IMR-90 (cell line): Measurements from ENCODE around the gene RAD51B.

ENCODE experiments used
- CEBPB ChIP-seq: IDR thresholded peaks from 2 replicates; pipeline ENCODE4 v1.6.1; 2012; ENCODE audit warnings: low read depth, low read length, improper control_type of control experiment
- CTCF ChIP-seq: conservative IDR thresholded peaks from 2 replicates; pipeline ENCODE4 v1.5.1; 2012; ENCODE audit warnings: mild to moderate bottlenecking, low read depth, low read length, improper control_type of control experiment
- MAFK ChIP-seq: IDR thresholded peaks from 2 replicates; pipeline ENCODE4 v1.6.1; 2012; ENCODE audit warnings: low read depth, low read length, improper control_type of control experiment
- POLR2A ChIP-seq: IDR thresholded peaks from 2 replicates; pipeline ENCODE4 v1.6.1; 2012; ENCODE audit warnings: mild to moderate bottlenecking, low read depth, low read length
- RAD21 ChIP-seq: IDR thresholded peaks from 2 replicates; pipeline ENCODE4 v1.6.1; 2012; ENCODE audit warnings: low read length, improper control_type of control experiment
- RCOR1 ChIP-seq: IDR thresholded peaks from 2 replicates; pipeline ENCODE4 v1.6.1; 2012; ENCODE audit warnings: mild to moderate bottlenecking, low read length, improper control_type of control experiment; ENCODE audit not compliant: insufficient replicate concordance
- USF2 ChIP-seq: fragments of 150-350 bp; IDR thresholded peaks from 2 replicates; pipeline ENCODE4 v1.6.1; 2017; ENCODE audit warnings: mild to moderate bottlenecking, antibody characterized with exemption, low read length, low read depth

DNA sequence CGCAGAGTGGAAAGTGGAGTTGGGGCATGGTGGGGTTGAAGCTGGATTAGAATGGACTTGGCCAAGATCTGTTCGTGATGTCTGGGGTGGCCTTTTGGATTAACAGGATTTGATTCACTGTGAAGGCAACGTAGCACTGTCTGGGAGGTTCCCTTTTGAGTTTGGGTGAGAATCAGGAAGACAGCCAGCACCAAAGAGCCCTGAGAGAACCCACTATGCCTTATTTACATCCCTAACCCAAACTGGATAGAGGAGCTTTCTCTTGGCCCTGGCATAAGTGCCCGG is 703.7 kb downstream of the RAD51B start:
- TF ChIP-seq CTCF (no peak), CEBPB (no peak), POLR2A (no peak), RCOR1 (no peak), RAD21 (no peak), MAFK (no peak), USF2 (no peak)
